ENCODE measurements around the gene GPSM3.

The GPSM3 gene

DNA sequence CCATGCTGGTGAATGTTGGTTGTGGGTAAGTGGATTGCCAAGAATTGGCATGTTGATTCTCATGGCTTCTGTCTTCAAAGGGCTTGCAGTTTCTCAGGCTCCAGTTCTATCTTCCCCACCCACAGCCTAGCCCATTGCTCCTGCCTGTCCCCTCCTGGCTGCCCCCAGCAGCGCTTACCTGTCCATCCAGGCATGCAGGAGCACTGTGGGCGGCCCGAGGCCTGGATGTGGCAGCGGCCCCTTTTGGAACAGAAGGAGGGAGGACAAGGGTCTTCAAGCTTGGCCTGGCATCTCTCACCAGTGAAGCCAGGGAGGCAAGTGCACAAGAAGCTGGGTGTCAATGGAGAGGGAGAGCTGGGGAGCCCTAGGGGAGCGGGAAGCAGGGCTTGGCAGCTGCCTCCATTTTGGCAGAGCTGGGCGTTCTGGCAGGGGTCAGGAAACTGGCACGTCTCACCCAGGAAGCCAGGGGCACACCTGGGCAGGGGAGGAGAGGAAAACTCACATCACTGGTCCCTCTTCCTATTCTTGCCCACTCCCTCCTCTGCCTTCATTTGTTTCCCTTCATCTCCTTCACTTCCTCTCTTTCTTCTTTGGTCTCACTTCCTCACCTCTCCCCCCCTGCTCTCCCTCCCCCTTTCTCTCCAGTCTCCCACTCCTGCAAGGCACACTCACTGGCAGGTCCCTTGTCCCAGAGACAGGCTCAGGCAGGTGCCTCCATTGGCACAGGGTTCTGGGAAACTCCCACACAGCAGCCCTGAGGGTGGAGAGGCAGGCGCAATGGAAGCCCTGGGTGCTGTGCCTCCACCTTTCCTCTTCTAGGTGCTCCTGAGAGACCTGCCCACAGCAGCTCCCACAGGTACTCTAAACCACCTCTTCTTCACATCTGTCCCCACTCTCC, 30.1 kb upstream of the GPSM3 start:
- DNase-seq (ENCODE audit: low spot score), result no peak
- TF ChIP-seq CTCF (IDR thresholded peaks at IDR 0.05; ENCODE audit: extremely low read depth, missing control alignments), result no peak

DNA sequence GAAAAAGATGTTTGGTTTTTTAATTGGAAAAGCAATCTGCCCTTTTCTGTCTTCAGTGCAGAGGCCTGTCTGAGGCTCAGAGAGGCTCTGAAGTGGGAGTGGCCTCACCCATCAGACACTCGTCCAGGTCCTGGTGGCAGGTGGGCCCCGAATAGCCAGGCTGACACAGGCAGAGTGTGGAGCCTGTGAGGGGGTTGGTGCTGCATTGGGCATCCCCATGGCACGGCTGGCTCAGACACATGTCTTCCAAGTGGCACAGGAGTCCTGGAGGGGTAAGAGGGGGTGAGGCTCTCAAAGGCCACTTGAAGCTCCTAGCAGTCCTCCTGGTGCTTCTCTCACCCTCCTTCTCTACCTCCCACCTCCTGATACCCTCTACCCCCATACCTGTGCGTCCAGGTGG, 27.6 kb upstream of the GPSM3 start:
- TF ChIP-seq CTCF (IDR thresholded peaks at IDR 0.05; ENCODE audit: extremely low read depth, missing control alignments), result no peak
- no peak for DNase-seq (ENCODE audit: low spot score)

- no peak for DNase-seq (ENCODE audit: low spot score)
- no peak for TF ChIP-seq CTCF (IDR thresholded peaks at IDR 0.05; ENCODE audit: extremely low read depth, missing control alignments)
Measured at GRCh38 chr6:32218167-32218566, 25.7 kb upstream of the GPSM3 start.

GRCh38 chr6:32216998-32217397, 24.6 kb upstream of the GPSM3 start:
- TF ChIP-seq CTCF (IDR thresholded peaks at IDR 0.05; ENCODE audit: extremely low read depth, missing control alignments), result no peak
- no peak for DNase-seq (ENCODE audit: low spot score)

DNA sequence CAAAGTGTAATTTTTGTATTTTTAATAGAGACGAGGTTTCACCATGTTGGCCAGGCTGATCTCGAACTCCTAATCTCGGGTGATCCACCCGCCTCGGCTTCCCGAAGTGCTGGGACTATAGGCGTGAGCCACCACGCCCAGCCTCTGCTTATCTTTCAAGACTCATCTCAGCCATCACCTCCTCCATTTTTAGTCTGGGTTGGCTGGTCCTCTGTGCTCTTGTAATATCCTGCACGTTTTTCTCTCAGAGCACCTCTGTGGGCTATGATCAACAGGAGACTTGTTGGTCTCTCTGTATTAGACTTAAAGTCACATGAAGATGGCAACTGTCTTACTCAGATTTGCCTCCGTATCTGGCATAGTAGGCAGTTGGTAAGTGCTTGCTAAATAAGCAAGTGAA, 23.8 kb upstream of the GPSM3 start:
- DNase-seq (ENCODE audit: low spot score), result no peak
- TF ChIP-seq CTCF (IDR thresholded peaks at IDR 0.05; ENCODE audit: extremely low read depth, missing control alignments), result no peak

GRCh38 chr6:32215617-32216016, 23.2 kb upstream of the GPSM3 start:
- DNase-seq (ENCODE audit: low spot score), result no peak

More at GRCh38 chr6:32215617-32216016, 23.2 kb upstream of the GPSM3 start:
- no peak for TF ChIP-seq CTCF (IDR thresholded peaks at IDR 0.05; ENCODE audit: extremely low read depth, missing control alignments)

Data from GM20000 (cell line).